ENCODE measurements around the gene RCAN3. TPM values are rescaled to one million over a fixed set of nuclear protein-coding genes. Genes with fewer than 3 reads are reported as not detected.

Gene RCAN3
- total and polyA plus RNA-seq, 2 of the 13 experiments (the other 11 are each of a cell fraction or from before 2014, with no cell fraction given): 12.2 to 13.3 TPM

- peak overlapping the region; percentile 96 for H3K4me2 ChIP-seq (ENCODE audit: low read depth, low read length)
- ATAC-seq (peak; percentile 38), FAIRE-seq (peak; percentile 30), DNase-seq (ENCODE audit: low spot score) (peak; percentile 23)
- H3K9me3 ChIP-seq (ENCODE audit: low read length): no peaks in the 10 kb centered on the region
- no peaks in the 10 kb centered on the region; a peak in 1 of 5 replicates for H3K36me3 ChIP-seq (replicated peaks in 1 of 2; ENCODE audit: control insufficient read depth in 1 of 2, insufficient read depth in 2 of 2, low read length in 2 of 2)
- H3K4me1 ChIP-seq (ENCODE audit: insufficient read depth, low read length): peaks cover 67% of the 10 kb centered on the region
- intact Hi-C loops (cut with micrococcal nuclease; ENCODE audit: unreplicated experiment) (loop anchor here (5.0 kb wide), 2 partner anchors 56 to 79 kb away; partner anchors contain the start of gene RCAN3), in situ Hi-C loops (cut with HindIII; ENCODE audit: extremely low pct_ligation_motif_present, low pct_unique_long_range_greater_than_20kb) (no loop called here)
- 6% methylated on average over 7 of the region's 7 CpGs for WGBS (ENCODE audit: low lambda C conversion rate)
- CTCF ChIA-PET (ENCODE audit: low intra/inter-chr PET ratio, low total read pairs): no interaction called here
- no peaks in the 10 kb centered on the region; the same call in 1 of the 2 replicates for H4K20me1 ChIP-seq (ENCODE audit: insufficient read depth, low read length)
- peak overlapping the region; percentile 59 for H3K27ac ChIP-seq (ENCODE audit: extremely low read length, insufficient read depth, low read length)
- H3K4me3 ChIP-seq (replicated peaks in 1 of 3; ENCODE audit: insufficient read depth in 1 of 3, low read depth in 2 of 3, low read length in 3 of 3): peak overlapping the region in 1 of 3 experiments; percentile 82; a peak in 2 of 6 replicates
- H3K27me3 ChIP-seq (ENCODE audit: control insufficient read depth in 1 of 2, insufficient read depth in 2 of 2, low read length in 2 of 2): no peaks in the 10 kb centered on the region
- no peak overlapping the region for H2AFZ ChIP-seq (ENCODE audit: low read length)
- POLR2A ChIA-PET: interaction anchor here (0.8 to 2.1 kb wide), 9 partner anchors 8 to 143 kb away, joined by 3 to 13 read pairs (median 5); partner anchors contain the start of gene NIPAL3
- H3K9ac ChIP-seq (ENCODE audit: insufficient read depth, low read depth, low read length): no peak overlapping the region; the same call in none of the 2 replicates
- no TSS peak for BruUV-seq (replicated peaks)
- peaks cover 4% of the 10 kb centered on the region for H3K79me2 ChIP-seq (ENCODE audit: insufficient read depth, low read length)
- TF ChIP-seq POLR2A (IDR thresholded peaks at IDR 0.05; ENCODE audit: insufficient read depth in 1 of 2, low read depth in 2 of 2, low read length in 2 of 2) (peak in 1 of 2 experiments; percentile 32; a peak in 1 of 4 replicates), DZIP1 (CRISPR knock-in tag; IDR thresholded peaks at IDR 0.05) (no peak), CREM (IDR thresholded peaks at IDR 0.05) (peak; percentile 51; the same call in 1 of the 2 replicates), CREM (CRISPR knock-in tag; IDR thresholded peaks at IDR 0.05) (no peak), SAP130 (CRISPR knock-in tag; IDR thresholded peaks at IDR 0.05; ENCODE audit: low read depth) (peak; percentile 73), MEIS1 (CRISPR knock-in tag; IDR thresholded peaks at IDR 0.05; ENCODE audit: borderline replicate concordance) (peak; percentile 75; the same call in 1 of the 2 replicates), HNF4A (CRISPR knock-in tag; IDR thresholded peaks at IDR 0.05) (0 out of 2 replicates have a peak, but pooled peaks have one; percentile 9), ZNF788 (CRISPR knock-in tag; IDR thresholded peaks at IDR 0.05; ENCODE audit: borderline replicate concordance) (peak; percentile 59; the same call in 1 of the 2 replicates), POLR2AphosphoS5 (IDR thresholded peaks at IDR 0.05; ENCODE audit: low read depth, low read length) (0 out of 2 replicates have a peak, but pooled peaks have one; percentile 9), ZNF562 (CRISPR knock-in tag; IDR thresholded peaks at IDR 0.05; ENCODE audit: borderline replicate concordance) (no peak), HCFC1 (IDR thresholded peaks at IDR 0.05; ENCODE audit: low read depth, low read length) (no peak), MEIS2 (CRISPR knock-in tag; IDR thresholded peaks at IDR 0.05) (peak; percentile 35), PCBP1 (IDR thresholded peaks at IDR 0.05; ENCODE audit: borderline replicate concordance, low read depth, low read length) (no peak)
- TF ChIP-seq, protein P1, sequence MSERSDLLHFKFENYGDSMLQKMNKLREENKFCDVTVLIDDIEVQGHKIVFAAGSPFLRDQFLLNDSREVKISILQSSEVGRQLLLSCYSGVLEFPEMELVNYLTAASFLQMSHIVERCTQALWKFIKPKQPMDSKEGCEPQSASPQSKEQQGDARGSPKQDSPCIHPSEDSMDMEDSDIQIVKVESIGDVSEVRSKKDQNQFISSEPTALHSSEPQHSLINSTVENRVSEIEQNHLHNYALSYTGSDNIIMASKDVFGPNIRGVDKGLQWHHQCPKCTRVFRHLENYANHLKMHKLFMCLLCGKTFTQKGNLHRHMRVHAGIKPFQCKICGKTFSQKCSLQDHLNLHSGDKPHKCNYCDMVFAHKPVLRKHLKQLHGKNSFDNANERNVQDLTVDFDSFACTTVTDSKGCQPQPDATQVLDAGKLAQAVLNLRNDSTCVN (CRISPR knock-in tag; IDR thresholded peaks at IDR 0.05; ENCODE audit: borderline replicate concordance): no peak
- TF ChIP-seq, protein P2, sequence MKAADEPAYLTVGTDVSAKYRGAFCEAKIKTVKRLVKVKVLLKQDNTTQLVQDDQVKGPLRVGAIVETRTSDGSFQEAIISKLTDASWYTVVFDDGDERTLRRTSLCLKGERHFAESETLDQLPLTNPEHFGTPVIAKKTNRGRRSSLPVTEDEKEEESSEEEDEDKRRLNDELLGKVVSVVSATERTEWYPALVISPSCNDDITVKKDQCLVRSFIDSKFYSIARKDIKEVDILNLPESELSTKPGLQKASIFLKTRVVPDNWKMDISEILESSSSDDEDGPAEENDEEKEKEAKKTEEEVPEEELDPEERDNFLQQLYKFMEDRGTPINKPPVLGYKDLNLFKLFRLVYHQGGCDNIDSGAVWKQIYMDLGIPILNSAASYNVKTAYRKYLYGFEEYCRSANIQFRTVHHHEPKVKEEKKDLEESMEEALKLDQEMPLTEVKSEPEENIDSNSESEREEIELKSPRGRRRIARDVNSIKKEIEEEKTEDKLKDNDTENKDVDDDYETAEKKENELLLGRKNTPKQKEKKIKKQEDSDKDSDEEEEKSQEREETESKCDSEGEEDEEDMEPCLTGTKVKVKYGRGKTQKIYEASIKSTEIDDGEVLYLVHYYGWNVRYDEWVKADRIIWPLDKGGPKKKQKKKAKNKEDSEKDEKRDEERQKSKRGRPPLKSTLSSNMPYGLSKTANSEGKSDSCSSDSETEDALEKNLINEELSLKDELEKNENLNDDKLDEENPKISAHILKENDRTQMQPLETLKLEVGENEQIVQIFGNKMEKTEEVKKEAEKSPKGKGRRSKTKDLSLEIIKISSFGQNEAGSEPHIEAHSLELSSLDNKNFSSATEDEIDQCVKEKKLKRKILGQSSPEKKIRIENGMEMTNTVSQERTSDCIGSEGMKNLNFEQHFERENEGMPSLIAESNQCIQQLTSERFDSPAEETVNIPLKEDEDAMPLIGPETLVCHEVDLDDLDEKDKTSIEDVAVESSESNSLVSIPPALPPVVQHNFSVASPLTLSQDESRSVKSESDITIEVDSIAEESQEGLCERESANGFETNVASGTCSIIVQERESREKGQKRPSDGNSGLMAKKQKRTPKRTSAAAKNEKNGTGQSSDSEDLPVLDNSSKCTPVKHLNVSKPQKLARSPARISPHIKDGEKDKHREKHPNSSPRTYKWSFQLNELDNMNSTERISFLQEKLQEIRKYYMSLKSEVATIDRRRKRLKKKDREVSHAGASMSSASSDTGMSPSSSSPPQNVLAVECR (CRISPR knock-in tag; IDR thresholded peaks at IDR 0.05; ENCODE audit: borderline replicate concordance): peak; percentile 56; the same call in 1 of the 2 replicates
Observed at GRCh38 chr1:24558455-24558854, 55.8 kb downstream of the RCAN3 start.

Measured in HepG2 (cell line).